Vagina (tissue), 2 donors: ENCODE results near the gene ECHS1.

ENCODE experiments used
- CTCF ChIP-seq, 3 experiments: fragments of 450-650 bp in 2 of 3; fragments of 200-600 bp in 1 of 3; sonication (generic) in 1 of 3; IDR thresholded peaks; one replicate each; pipeline ENCODE4 v1.5.1; 2017 to 2019; ENCODE audit warnings: antibody characterized with exemption in 3 of 3, mild to moderate bottlenecking in 2 of 3, moderate library complexity in 2 of 3
- POLR2A ChIP-seq, 2 donors: fragments of 450-650 bp; IDR thresholded peaks; one replicate each; pipeline ENCODE4 v1.6.1; 2017; ENCODE audit warnings: antibody characterized with exemption in 2 of 2, mild to moderate bottlenecking in 2 of 2, moderate library complexity in 2 of 2
- POLR2AphosphoS5 ChIP-seq, 2 donors: sonication (generic); formaldehyde crosslinking; IDR thresholded peaks; one replicate each; pipeline ENCODE4 v1.9.0; 2017; ENCODE audit warnings: antibody characterized with exemption in 2 of 2, mild to moderate bottlenecking in 2 of 2, low read depth in 1 of 2; ENCODE audit not compliant: insufficient read depth in 1 of 2

- peak; percentile 22 to 49 (median 41) for TF ChIP-seq CTCF (IDR thresholded peaks at IDR 0.05)
- TF ChIP-seq POLR2A (IDR thresholded peaks at IDR 0.05), result no peak
- TF ChIP-seq POLR2AphosphoS5 (IDR thresholded peaks at IDR 0.05; ENCODE audit: insufficient read depth in 1 of 2, low read depth in 1 of 2), result no peak
These were observed 54.5 kb downstream of the ECHS1 start for GRCh38 chr10:133318494-133319127.
